T47D (cell line): ENCODE results near the gene YPEL1.

ENCODE experiments used
- DNase-seq, 2 experiments: peaks; one replicate each; pipeline versions ENCODE4 v3.0.0 to v3.0.0-alpha.2; 2011 to 2012; ENCODE audit warnings: low read depth in 1 of 2, low spot score in 1 of 2
- JUND ChIP-seq: IDR thresholded peaks from 2 replicates; pipeline ENCODE4 v1.6.1; 2012; ENCODE audit warnings: low read depth
- in situ Hi-C: cut with HindIII; loops from 2 replicates; pipeline ENCODE4 v1.10.0; 2016; ENCODE audit warnings: low sequenced_read_pairs, low pct_unique_long_range_greater_than_20kb

Gene YPEL1

GRCh38 chr22:21735200-21736083 is at the start of gene YPEL1:
TSS of gene YPEL1 (minus strand) at chr22:21735794. CDS start at chr22:21710744, 25,050 bp downstream.
- peak; percentile 94 to 96 for DNase-seq
- TF ChIP-seq JUND, result no peak
- in situ Hi-C loops, result no loop called here

GRCh38 chr22:21780259-21780658 is 44.7 kb upstream of the YPEL1 start:
- DNase-seq, result no peak
- no peak for TF ChIP-seq JUND
- in situ Hi-C loops, result no loop called here

GRCh38 chr22:21779444-21779843 is 43.9 kb upstream of the YPEL1 start:
- in situ Hi-C loops, result no loop called here
- TF ChIP-seq JUND, result no peak

DNA sequence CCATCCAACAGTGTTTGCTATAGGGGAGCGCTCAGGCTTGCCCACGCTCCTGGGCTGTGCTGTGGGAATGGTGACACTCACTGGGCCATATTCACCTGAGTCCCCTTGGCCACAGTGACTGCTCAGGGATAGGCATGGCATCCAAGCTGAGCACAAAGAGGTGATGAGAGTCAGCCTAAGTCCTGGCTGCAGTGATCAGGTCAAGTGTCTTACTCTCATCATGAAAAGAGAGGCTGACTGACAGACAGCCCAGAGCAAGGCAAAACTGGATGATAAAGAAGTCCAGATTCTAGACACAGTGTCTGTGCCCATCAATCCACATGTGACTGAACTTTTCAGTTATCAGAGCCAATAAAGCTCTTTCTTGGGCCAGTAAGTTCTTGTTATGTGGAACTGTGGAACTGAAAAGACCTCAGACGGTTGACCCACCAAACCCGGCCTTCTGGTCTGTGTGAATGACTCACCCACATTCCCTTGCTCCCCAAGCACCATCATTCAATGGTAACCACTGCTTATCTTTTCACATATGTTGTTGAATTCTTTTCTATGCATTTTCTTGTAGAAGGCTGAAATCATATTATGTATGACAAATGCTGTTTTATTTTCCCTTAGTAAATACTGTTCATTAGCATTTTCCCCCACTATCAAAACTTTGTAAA is 43.2 kb upstream of the YPEL1 start:
- no peak for DNase-seq
- no peak for TF ChIP-seq JUND
- in situ Hi-C loops, result no loop called here

More at GRCh38 chr22:21779444-21779843, 43.9 kb upstream of the YPEL1 start:
- no peak for DNase-seq

DNA sequence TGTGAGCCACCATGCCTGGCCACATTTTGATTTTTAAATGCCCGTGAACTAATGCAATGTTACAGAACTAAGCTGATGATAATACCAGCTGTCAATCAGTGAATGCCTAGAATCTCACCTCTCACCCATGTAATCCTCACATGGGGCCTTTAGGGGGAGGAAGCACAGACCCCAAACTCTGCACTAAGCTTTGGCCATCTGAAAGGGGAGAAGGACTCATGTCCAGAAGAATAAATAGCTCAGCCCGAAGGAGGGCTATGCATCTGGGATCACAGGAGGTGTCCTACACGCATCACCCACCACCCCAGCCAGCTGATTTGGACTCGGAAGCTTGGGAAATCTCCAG is 36.0 kb upstream of the YPEL1 start:
- in situ Hi-C loops, result no loop called here
- no peak for TF ChIP-seq JUND
- no peak for DNase-seq

DNA sequence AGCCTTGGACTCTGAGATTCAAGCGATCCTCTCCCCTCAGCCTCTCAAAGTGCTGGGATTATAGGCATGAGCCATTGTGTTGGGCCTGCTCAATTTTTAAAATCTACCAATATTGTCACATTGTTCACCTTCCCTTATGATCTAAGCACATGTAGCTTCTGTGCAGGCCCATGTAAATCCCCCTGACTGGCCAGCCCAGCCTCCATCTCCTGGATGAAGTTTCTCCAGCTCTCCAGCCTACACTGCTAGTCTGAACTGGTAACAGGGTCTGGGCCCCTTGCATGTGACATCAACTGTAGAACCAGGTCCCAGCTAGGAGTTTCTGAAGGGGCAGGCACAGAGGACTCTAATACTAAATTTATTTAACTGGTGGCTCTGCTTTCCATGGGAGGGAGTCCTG is 32.8 kb upstream of the YPEL1 start:
- in situ Hi-C loops, result no loop called here
- no peak for TF ChIP-seq JUND
- DNase-seq, result no peak

DNA sequence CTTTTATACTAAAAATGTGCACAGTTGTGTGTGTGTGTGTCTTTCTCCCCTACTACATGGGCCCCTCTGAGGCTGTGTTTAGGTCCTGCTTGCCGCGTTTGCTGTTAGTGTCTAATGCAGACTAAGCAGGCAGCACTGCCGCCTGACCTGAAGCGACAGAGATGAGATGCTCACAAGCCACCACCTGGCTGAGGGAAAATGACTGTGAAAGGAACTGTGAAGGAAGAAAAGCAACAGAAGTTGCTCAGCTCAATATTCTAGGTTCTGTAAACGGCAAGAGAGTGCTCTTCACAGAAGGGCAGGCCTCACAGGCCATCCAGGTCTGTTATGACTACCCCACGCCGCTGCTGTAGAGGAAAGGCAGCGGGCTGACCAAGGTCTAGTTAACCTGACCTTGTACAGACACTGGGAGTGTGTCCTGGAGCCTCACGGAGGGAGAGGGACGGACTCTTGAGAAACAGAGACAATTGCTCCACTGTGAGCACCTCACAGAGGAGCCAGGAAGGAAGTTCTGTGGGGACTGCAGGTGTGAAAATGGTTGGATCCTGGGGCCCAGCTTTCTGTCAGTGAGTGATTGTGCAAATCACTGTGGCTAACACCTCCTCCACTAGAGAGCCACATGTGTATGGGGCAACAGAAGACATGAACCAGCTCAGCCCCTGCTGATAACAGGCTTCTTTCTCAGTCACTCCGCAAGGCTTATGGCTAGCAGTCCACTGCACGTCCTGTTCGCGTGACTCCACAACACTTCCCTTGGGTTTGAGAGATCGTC is 31.3 kb upstream of the YPEL1 start:
- no peak for TF ChIP-seq JUND
- in situ Hi-C loops, result no loop called here
- DNase-seq, result no peak

DNA sequence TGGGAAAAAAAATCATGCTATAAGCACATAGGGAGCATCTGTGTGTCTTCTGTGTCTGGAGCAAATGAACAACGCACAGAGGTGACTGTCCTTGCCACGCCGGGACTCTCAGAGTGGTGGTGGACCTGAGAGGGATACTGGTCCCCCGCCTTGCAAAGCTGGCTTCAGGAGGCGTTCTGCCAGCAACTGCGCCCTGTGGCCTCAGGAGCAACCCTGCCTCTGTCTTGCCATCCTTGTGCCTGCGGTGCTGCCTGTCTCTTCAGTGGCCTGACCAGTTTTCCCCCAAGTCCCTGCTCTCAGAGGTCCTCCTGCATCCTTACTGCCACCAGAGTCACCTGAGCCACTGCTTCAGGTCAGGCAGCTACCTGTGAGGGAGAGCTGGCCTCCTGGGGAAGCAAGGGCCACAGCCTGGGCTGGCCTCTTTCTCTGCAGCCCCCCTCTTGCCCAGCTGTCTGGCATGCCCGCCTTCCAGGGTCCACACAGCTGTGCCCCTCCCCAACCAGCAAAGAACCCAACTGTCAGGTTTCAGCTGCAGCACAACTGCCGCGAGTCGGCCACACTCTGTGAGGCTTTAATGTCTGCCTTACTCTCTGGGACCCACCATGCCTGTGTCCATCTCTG is 30.4 kb upstream of the YPEL1 start:
- no peak for TF ChIP-seq JUND
- DNase-seq, result no peak
- in situ Hi-C loops, result no loop called here

GRCh38 chr22:21764038-21764804 is 28.6 kb upstream of the YPEL1 start:
- in situ Hi-C loops, result no loop called here
- no peak for TF ChIP-seq JUND

GRCh38 chr22:21762712-21763581 is 27.4 kb upstream of the YPEL1 start:
- in situ Hi-C loops, result no loop called here
- TF ChIP-seq JUND, result no peak
- DNase-seq, result no peak

More at GRCh38 chr22:21764038-21764804, 28.6 kb upstream of the YPEL1 start:
- no peak for DNase-seq

- in situ Hi-C loops, result no loop called here
- DNase-seq, result no peak
- TF ChIP-seq JUND, result no peak
Measured at GRCh38 chr22:21761994-21762680, 26.5 kb upstream of the YPEL1 start.
